ENCODE measurements around the gene TNFRSF12A.

TNFRSF12A gene

GRCh38 chr16:3042376-3042775 is 22.2 kb downstream of the TNFRSF12A start:
- Mint-ChIP-seq H3K9me3 (peaks cover 10% of the 10 kb centered on the region), H3K4me1 (peaks cover 5% of the 10 kb centered on the region), H3K36me3 (ENCODE audit: low read depth) (no peaks in the 10 kb centered on the region), H3K27ac (no peak overlapping the region), H3K27me3 (ENCODE audit: low read depth, poor library complexity) (peaks cover 91% of the 10 kb centered on the region), H3K4me3 (no peak overlapping the region)
- no peak for DNase-seq
- no peak for TF ChIP-seq CTCF (IDR thresholded peaks at IDR 0.05)

GRCh38 chr16:3044708-3045107 is 24.5 kb downstream of the TNFRSF12A start:
- Mint-ChIP-seq H3K36me3 (ENCODE audit: low read depth) (no peaks in the 10 kb centered on the region), H3K27ac (no peak overlapping the region), H3K4me1 (peaks cover 5% of the 10 kb centered on the region), H3K4me3 (peak overlapping the region; percentile 74), H3K27me3 (ENCODE audit: low read depth, poor library complexity) (peaks cover 88% of the 10 kb centered on the region), H3K9me3 (peaks cover 10% of the 10 kb centered on the region)
- no peak for DNase-seq
- no peak for TF ChIP-seq CTCF (IDR thresholded peaks at IDR 0.05)

GRCh38 chr16:3045758-3046640 is 25.8 kb downstream of the TNFRSF12A start, which contains the start of gene MMP25:
TSS of gene MMP25 (plus strand) at chr16:3046561. CDS start at chr16:3046918, 357 bp downstream.
- H3K27me3 Mint-ChIP-seq (ENCODE audit: low read depth, poor library complexity): peaks cover 87% of the 10 kb centered on the region

GRCh38 chr16:3046641-3047386 is 26.6 kb downstream of the TNFRSF12A start:
- Mint-ChIP-seq H3K27ac (no peak overlapping the region), H3K4me1 (peaks cover 16% of the 10 kb centered on the region), H3K4me3 (peak overlapping the region; percentile 63), H3K27me3 (ENCODE audit: low read depth, poor library complexity) (peaks cover 86% of the 10 kb centered on the region), H3K9me3 (peaks cover 10% of the 10 kb centered on the region), H3K36me3 (ENCODE audit: low read depth) (no peaks in the 10 kb centered on the region)
- peak; percentile 46 for DNase-seq
- no peak for TF ChIP-seq CTCF (IDR thresholded peaks at IDR 0.05)

More at GRCh38 chr16:3045758-3046640, 25.8 kb downstream of the TNFRSF12A start, which contains the start of gene MMP25:
- peaks cover 13% of the 10 kb centered on the region for H3K4me1 Mint-ChIP-seq
- no peaks in the 10 kb centered on the region for H3K36me3 Mint-ChIP-seq (ENCODE audit: low read depth)
- H3K27ac Mint-ChIP-seq: no peak within 1 kb of the TSS
- DNase-seq: peak; percentile 56
- TF ChIP-seq CTCF (IDR thresholded peaks at IDR 0.05): no peak
- peaks cover 10% of the 10 kb centered on the region for H3K9me3 Mint-ChIP-seq
- H3K4me3 Mint-ChIP-seq: peak within 1 kb of the TSS; percentile 74

GRCh38 chr16:3047387-3047720 is 27.2 kb downstream of the TNFRSF12A start:
- Mint-ChIP-seq H3K27ac (no peak overlapping the region), H3K9me3 (peaks cover 10% of the 10 kb centered on the region), H3K4me1 (peaks cover 16% of the 10 kb centered on the region), H3K27me3 (ENCODE audit: low read depth, poor library complexity) (peaks cover 88% of the 10 kb centered on the region), H3K4me3 (peak overlapping the region; percentile 58), H3K36me3 (ENCODE audit: low read depth) (no peaks in the 10 kb centered on the region)
- TF ChIP-seq CTCF (IDR thresholded peaks at IDR 0.05): no peak
- no peak for DNase-seq
